Hindlimb muscle (tissue), 1 donor: ENCODE results near the gene GCSAM. TPM values are rescaled to one million over a fixed set of nuclear protein-coding genes. Genes with fewer than 3 reads are reported as not detected.
"Not testable (repeated sequence)": the region's sequence is repeated elsewhere in the genome, so short reads cannot be mapped to it uniquely, and the experiment has no call there.

Experiments
- DNase-seq: peaks from one replicate; pipeline ENCODE4 v3.0.0-alpha.2; 2013
- polyA plus RNA-seq: library from polyadenylated mRNA; unstranded; fragments of 120-200 nt; gene quantifications from one replicate; pipeline ENCODE4 v1.2.1, GENCODE V29; 2013; ENCODE audit not compliant: insufficient read length

The GCSAM gene
- polyA plus RNA-seq, 1 donor, result 0.80 TPM

GRCh38 chr3:112097378-112097777, 35.7 kb downstream of the GCSAM start:
- DNase-seq, result no peak

- no peak for DNase-seq
Observed at GRCh38 chr3:112096176-112096575, 36.9 kb downstream of the GCSAM start.

- no peak for DNase-seq
Observed at GRCh38 chr3:112095731-112096130, 37.3 kb downstream of the GCSAM start.

DNA sequence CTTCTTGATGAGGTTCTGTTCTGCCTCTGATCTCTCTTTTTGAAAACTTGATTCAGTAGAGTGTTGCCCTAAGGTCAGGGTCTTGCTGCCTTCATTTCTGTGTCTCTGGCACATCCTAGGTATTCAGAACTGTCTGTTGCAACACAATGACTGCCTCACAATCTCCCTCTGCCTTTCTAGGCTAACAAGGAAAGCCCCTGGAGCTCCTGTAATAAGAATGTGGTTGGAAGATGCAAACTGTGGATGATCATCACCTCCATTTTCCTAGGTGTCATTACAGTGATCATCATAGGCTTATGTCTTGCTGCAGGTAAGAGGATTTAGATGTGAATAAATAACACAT, 39.9 kb downstream of the GCSAM start:
- no peak for DNase-seq

- DNase-seq, result no peak
Observed at GRCh38 chr3:112092496-112093179, 40.4 kb downstream of the GCSAM start.

DNA sequence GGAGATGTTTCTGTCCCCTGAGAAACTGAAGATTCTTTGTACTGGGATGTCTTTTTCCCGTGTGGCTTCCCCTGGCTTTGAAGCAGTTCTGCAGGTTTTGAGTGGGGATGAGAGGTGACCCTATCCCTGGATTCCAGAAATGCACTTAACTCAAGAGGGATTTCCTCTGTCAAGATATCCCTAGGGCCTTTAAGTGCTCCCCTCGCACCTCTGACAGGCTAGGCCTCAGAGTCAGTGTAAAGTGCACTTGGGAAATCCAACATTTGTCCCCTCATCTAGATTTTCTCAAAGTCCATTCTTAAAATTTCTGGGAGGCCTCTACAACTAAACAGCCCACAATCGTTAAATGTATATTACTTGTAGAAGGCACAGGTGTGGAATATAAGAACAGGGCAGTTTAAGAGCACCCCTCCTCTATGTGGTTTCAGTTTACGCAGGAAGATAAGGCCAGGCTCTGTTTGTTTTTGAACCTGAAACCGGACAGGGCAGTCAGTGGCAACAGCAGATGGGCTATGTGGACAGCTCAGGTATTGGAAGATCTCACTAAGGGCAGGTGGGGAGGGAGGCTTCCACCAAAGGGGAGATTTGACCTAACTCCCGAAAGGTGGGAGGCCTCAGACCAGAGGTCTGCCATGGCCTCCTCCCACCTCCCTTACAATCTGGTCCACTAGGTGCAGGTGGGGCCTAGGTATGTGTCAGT, 42.0 kb downstream of the GCSAM start:
- no peak for DNase-seq

DNA sequence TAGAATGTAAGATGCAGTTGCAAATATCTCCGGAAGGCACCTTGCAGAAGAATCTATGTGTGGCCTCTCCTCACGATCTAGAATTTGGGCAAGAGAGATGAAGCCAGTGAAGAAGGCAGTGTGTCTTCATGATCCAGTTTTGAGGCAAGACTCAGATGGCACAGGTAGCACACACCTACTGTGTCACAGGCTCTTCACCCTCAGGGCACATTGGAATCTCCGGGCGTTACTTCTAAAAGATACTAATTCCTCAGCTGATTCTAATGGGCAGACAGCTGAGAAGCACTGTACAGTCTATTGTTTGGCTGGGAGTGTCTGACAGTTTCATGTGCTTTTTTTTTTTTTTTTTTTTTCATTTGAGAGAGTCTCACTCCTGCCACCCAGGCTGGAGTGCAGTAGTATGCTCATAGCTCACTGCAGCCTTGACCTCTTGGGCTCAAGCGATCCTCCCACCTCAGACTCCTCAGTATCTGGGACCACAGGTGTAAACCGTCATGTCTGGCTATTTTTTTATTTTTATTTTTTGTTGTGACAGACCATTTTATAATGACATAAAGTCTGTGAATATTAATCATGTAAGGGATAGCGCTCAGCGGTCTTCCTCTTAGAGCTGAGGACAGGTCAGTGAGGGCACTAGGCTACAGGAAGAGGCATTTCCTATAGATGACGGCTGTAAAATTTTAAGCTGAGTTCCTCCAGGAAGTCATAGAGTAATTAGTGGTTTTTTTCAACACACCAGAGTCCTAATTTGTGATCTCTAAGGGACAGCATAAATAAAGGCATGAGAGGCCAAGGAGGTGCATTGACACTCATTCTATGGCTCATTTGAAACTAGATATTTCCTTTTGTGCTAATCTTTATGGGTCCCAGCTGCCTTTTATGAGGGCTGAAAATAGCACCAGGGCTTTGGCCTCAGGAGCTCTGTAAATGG, 42.8 kb downstream of the GCSAM start:
- DNase-seq, result no peak

GRCh38 chr3:112088944-112089343, 44.1 kb downstream of the GCSAM start:
- no peak for DNase-seq

DNA sequence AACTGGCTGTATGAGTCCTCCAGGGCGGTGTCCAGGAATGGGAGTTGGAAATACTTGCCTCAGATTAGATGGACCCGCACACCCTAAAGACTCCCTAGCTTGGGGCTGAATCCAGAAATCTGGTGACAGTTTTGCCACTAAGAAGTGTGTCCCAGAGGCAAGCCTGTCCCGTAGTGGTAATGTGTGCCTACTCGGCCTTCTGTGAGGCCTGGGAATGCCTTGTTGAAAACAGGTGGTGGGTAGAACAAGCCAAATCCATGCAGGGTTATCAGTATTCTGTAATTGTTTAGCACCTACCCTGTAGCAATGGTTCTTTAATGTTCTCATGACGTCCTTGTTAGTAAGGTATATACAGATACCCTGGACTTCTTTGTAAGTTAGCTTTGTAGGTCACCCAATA, 45.3 kb downstream of the GCSAM start:
- no peak for DNase-seq

DNA sequence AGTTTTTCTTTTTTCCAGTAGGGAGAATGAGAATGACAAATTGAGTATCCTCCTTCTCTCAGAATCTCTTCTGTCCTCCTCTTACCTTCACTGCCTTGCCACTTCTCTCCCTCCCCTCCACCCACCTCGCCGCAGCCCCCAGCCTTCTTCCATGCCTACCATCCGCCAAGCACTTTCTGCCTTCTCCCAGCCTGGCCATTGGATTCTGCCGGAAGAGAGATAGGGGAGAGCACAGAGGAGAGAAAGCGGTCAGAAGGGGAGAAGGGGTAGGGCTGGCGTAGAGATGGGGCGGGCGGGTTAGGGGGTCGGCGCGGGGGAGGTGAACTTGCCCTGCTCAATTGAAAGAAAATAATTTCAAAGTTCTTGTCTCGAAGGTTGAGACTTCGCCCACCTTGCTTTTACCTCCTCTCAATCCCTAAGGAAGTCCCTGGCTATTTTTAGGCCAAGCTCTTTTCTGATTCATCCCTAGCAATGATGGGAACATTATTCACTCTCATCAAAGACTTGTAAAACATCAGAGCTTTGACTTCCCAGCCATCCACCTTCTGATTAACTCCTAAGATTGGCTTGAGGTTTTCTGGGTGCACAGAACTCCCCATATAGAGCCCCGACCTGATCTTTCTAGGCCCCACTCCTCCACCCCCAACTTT, 46.0 kb downstream of the GCSAM start:
- DNase-seq, result no peak

DNA sequence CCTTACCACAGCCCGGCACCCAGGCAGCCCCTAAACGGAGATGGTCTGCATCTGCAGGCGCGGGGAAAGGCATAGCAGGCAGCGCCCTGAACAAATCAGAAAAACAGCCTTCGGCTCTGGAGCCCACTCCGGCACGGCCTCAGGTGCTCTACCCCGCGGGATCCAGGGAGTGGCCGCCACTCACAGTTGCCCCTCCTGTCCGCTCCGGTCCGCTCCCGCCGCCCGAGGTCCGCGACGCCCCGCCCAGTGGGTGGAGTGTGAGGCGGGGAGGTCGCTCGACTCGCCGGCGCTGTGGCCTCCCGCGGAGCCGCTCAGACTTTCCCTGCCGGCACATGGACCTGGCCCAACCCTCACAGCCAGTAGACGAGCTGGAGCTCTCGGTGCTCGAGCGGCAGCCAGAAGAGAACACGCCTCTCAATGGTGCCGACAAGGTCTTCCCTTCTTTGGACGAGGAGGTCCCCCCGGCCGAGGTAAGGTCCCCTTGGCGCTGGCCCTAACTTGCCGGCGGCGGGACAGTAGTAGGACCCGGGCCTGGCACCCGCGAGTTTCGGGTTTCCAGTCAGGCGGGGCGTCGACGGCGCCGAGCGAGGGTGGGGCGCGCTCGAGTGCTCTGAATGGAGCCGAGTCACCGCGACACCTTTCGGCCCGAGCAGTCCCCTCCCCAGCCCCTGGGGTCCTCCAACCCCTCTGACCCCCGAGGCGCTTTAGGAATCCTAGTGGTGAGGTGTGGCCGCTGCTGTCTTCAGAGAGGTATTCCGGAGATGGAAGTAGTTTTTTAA, 46.8 kb downstream of the GCSAM start, which contains the start of gene C3orf52:
Gene C3orf52, plus strand, starts transcription at position 314 of the 779 bp plus-strand sequence. Its CDS starts 19 bp downstream, at position 333.
- peak; percentile 67 for DNase-seq

- no peak for DNase-seq
Observed at GRCh38 chr3:112085735-112086075, 47.3 kb downstream of the GCSAM start.

DNA sequence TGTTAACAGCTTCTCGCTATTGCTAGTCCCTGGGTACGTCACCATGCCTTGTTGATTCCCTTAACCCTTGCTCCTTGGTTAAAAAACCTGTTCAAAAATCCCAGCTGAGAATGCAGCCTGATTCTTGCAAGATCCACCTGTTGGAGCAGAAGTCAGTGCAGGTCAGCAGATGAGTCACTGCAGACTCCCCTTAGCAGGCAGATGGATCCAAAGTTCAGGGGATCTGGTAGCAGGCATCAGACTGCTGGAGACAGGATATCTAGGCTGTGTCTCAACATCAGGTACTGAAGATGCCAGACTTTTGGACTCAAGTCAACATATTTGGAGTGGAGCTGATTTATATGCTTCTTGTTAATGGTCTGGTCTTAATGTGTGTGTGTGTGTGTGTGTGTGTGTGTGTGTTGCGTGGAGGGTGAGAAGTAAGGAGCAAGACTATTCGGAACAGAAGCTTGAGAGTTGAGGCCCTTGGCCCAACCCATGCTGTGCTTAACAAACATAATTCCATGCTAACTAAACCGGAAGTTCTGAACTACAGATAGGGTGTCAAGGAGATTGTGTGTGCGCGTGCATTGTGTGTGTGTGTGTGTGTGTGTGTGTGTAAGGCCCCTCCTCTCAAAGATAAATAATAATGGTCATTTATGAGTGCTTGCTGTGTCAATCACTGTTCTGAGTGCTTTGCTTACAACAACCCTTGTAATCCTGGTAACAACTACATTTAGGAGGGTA, 47.9 kb downstream of the GCSAM start:
- no peak for DNase-seq

DNA sequence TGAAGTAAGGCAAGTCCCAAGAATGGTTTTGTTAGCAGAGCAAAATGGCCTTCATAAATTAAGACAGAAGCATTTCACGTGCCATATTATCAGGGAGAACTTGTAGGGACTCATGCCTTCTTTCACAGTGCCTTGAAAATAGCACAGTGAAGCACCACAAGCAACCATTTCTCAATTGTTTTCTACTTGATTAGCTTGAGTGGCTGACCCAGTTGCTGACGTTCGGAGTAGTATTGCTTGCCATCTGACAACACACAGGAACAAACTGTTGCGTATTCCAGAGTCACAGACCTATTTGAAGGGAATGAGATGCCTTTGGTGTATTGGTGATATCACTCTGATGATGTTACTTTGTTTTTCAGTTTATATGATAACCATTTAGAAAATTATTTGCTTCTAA, 49.8 kb downstream of the GCSAM start:
- no peak for DNase-seq

- no peak for DNase-seq
Observed at GRCh38 chr3:112078125-112079083, 54.6 kb downstream of the GCSAM start.

DNA sequence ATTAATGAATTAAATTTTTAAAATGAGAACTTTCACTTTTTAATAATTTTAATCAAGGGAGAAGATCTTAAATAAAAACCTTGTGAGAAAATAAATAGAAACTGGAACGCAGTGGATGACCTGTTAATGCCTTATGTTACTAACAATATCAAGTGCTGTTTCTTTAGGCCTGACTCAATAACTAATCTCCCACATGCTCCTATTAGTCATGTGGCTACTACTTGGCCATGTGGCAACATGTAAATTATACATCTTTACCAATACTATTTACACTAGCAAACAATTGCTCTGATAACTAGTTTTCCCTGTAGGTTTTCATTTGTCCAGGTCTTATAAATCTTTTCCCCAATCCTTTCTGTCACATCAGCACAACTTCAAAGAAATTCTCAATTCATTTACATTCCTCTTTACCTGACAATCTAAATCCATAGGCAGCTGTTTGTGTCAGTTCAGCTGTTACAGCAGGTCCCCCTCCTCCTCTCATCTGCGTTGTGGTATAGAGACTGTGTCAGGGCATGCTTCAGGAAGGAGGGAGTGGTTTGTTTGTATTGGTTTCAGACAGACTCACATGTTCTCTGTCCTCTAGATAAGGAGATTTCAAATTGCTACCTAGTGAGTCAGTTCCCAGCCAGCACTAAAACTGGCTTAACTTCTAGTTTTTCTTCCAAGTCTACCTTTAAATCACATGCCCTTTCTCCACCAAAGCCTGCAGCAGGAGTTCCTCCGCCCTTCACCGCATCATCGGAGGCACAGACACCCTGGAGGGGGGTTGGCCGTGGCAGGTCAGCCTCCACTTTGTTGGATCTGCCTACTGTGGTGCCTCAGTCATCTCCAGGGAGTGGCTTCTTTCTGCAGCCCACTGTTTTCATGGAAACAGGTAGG, 58.2 kb downstream of the GCSAM start:
- DNase-seq, result no peak

- no peak for DNase-seq
Observed at GRCh38 chr3:112074006-112074405, 59.0 kb downstream of the GCSAM start.

DNA sequence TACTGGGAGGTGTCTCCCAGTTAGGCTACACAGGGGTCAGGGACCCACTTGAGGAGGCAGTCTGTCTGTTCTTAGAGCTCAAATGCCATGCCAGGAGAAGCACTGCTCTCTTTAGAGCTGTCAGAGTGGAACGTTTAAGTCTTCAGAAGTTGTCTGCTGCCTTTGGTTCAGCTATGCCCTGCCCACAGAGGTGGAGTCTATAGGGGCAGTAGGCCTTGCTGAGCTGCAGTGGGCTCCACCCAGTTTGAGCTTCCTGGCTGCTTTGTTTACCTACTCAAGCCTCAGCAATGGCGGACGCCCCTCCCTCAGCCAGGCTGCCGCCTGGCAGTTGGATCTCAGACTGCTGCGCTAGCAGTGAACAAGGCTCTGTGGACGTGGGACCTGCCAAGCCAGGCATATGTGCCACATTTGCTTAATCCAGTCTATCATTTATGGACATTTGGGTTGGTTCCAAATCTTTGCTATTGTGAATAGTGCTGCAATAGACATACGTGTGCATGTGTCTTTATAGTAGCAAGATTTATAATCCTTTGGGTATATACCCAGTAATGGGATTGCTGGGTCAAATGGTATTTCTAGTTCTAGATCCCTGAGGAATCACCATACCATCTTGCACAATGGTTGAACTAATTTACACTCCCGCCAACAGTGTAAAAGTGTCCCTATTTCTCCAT, 60.5 kb downstream of the GCSAM start:
- DNase-seq, result not testable (repeated sequence)
